T-helper 2 cell treated with Interferon-gamma antibody and Interleukin-4, amounts not matched to agents 5 μg/mL and 100 μg/mL, for 36 hours (primary cell): ENCODE results near the gene PIGV.
"Not testable (repeated sequence)": the region's sequence is repeated elsewhere in the genome, so short reads cannot be mapped to it uniquely, and the experiment has no call there.

ENCODE experiments used
- DNase-seq: peaks from one replicate; pipeline ENCODE4 v3.0.0; 2021; ENCODE audit warnings: low spot score
- H3K27ac Mint-ChIP-seq: one replicate; pipeline ENCODE4 v1.8.0; 2021; ENCODE audit warnings: mild to moderate bottlenecking, mixed read lengths
- H3K27me3 Mint-ChIP-seq: one replicate; pipeline ENCODE4 v1.8.0; 2021; ENCODE audit warnings: low read depth, mixed read lengths
- H3K36me3 Mint-ChIP-seq: one replicate; pipeline ENCODE4 v1.8.0; 2021; ENCODE audit warnings: low read depth, mixed read lengths
- H3K4me1 Mint-ChIP-seq: one replicate; pipeline ENCODE4 v1.8.0; 2021; ENCODE audit warnings: low read depth, mixed read lengths
- H3K4me3 Mint-ChIP-seq: one replicate; pipeline ENCODE4 v1.8.0; 2022; ENCODE audit warnings: mild to moderate bottlenecking, moderate library complexity, mixed read lengths
- H3K9me3 Mint-ChIP-seq: one replicate; pipeline ENCODE4 v1.8.0; 2021; ENCODE audit warnings: mixed read lengths

PIGV gene

GRCh38 chr1:26791626-26792025, 3.9 kb downstream of the PIGV start:
- Mint-ChIP-seq H3K4me1 (peaks cover 50% of the 10 kb centered on the region), H3K36me3 (peaks cover 23% of the 10 kb centered on the region)

GRCh38 chr1:26792924-26793323, 5.2 kb downstream of the PIGV start:
- DNase-seq, result no peak
- Mint-ChIP-seq H3K27ac (peak overlapping the region; percentile 22), H3K4me1 (peaks cover 47% of the 10 kb centered on the region), H3K36me3 (peaks cover 29% of the 10 kb centered on the region), H3K4me3 (no peak overlapping the region), H3K27me3 (no peaks in the 10 kb centered on the region), H3K9me3 (no peaks in the 10 kb centered on the region)

More at GRCh38 chr1:26791626-26792025, 3.9 kb downstream of the PIGV start:
- Mint-ChIP-seq H3K4me3 (peak overlapping the region; percentile 94), H3K27ac (peak overlapping the region; percentile 61), H3K9me3 (no peaks in the 10 kb centered on the region), H3K27me3 (no peaks in the 10 kb centered on the region)
- DNase-seq, result no peak

GRCh38 chr1:26794391-26794790, 6.6 kb downstream of the PIGV start:
- no peak overlapping the region for H3K27ac Mint-ChIP-seq
- no peaks in the 10 kb centered on the region for H3K9me3 Mint-ChIP-seq
- peaks cover 45% of the 10 kb centered on the region for H3K4me1 Mint-ChIP-seq
- H3K4me3 Mint-ChIP-seq, result no peak overlapping the region
- no peak for DNase-seq
- no peaks in the 10 kb centered on the region for H3K27me3 Mint-ChIP-seq
- peaks cover 30% of the 10 kb centered on the region for H3K36me3 Mint-ChIP-seq

- peaks cover 40% of the 10 kb centered on the region for H3K36me3 Mint-ChIP-seq
- peak overlapping the region; percentile 72 for H3K27ac Mint-ChIP-seq
- no peak for DNase-seq
- H3K27me3 Mint-ChIP-seq, result no peaks in the 10 kb centered on the region
- H3K4me3 Mint-ChIP-seq, result no peak overlapping the region
- peaks cover 47% of the 10 kb centered on the region for H3K4me1 Mint-ChIP-seq
- no peaks in the 10 kb centered on the region for H3K9me3 Mint-ChIP-seq
Measured at GRCh38 chr1:26797627-26798026, 9.9 kb downstream of the PIGV start.

- Mint-ChIP-seq H3K4me3 (peak overlapping the region; percentile 80), H3K9me3 (no peaks in the 10 kb centered on the region), H3K27ac (peak overlapping the region; percentile 86), H3K36me3 (peaks cover 26% of the 10 kb centered on the region), H3K4me1 (peaks cover 40% of the 10 kb centered on the region), H3K27me3 (no peaks in the 10 kb centered on the region)
- no peak for DNase-seq
Measured at GRCh38 chr1:26799479-26800142, 11.9 kb downstream of the PIGV start.

- Mint-ChIP-seq H3K4me1 (peaks cover 34% of the 10 kb centered on the region), H3K36me3 (peaks cover 12% of the 10 kb centered on the region)
- not testable (repeated sequence) for H3K27me3 Mint-ChIP-seq, H3K4me3 Mint-ChIP-seq, H3K27ac Mint-ChIP-seq, H3K9me3 Mint-ChIP-seq, DNase-seq
Measured at GRCh38 chr1:26803932-26804331, 16.2 kb downstream of the PIGV start.

GRCh38 chr1:26810105-26810504, 22.4 kb downstream of the PIGV start:
- H3K9me3 Mint-ChIP-seq, H3K27me3 Mint-ChIP-seq, H3K36me3 Mint-ChIP-seq, H3K4me3 Mint-ChIP-seq: not testable (repeated sequence)
- DNase-seq, result peak; percentile 62
- Mint-ChIP-seq H3K4me1 (peaks cover 19% of the 10 kb centered on the region), H3K27ac (peak overlapping the region; percentile 62)

GRCh38 chr1:26811057-26811456, 23.3 kb downstream of the PIGV start:
- H3K36me3 Mint-ChIP-seq, result no peaks in the 10 kb centered on the region
- no peaks in the 10 kb centered on the region for H3K9me3 Mint-ChIP-seq
- no peak overlapping the region for H3K4me3 Mint-ChIP-seq
- H3K27me3 Mint-ChIP-seq, result no peaks in the 10 kb centered on the region
- H3K4me1 Mint-ChIP-seq, result peaks cover 17% of the 10 kb centered on the region
- DNase-seq, result no peak
- peak overlapping the region; percentile 31 for H3K27ac Mint-ChIP-seq

- Mint-ChIP-seq H3K4me3 (no peak overlapping the region), H3K27ac (no peak overlapping the region), H3K4me1 (peaks cover 17% of the 10 kb centered on the region), H3K9me3 (no peaks in the 10 kb centered on the region), H3K36me3 (no peaks in the 10 kb centered on the region), H3K27me3 (no peaks in the 10 kb centered on the region)
- no peak for DNase-seq
Measured at GRCh38 chr1:26811708-26812107, 24.0 kb downstream of the PIGV start.

- Mint-ChIP-seq H3K36me3 (no peaks in the 10 kb centered on the region), H3K9me3 (no peaks in the 10 kb centered on the region), H3K27ac (no peak overlapping the region), H3K27me3 (no peaks in the 10 kb centered on the region), H3K4me3 (no peak overlapping the region), H3K4me1 (peaks cover 17% of the 10 kb centered on the region)
- DNase-seq, result no peak
Measured at GRCh38 chr1:26814377-26814776, 26.6 kb downstream of the PIGV start.

- H3K4me3 Mint-ChIP-seq, result no peak overlapping the region
- no peaks in the 10 kb centered on the region for H3K27me3 Mint-ChIP-seq
- no peak for DNase-seq
- no peaks in the 10 kb centered on the region for H3K36me3 Mint-ChIP-seq
- peaks cover 17% of the 10 kb centered on the region for H3K4me1 Mint-ChIP-seq
- no peak overlapping the region for H3K27ac Mint-ChIP-seq
- no peaks in the 10 kb centered on the region for H3K9me3 Mint-ChIP-seq
Measured at GRCh38 chr1:26814893-26815292, 27.1 kb downstream of the PIGV start.

GRCh38 chr1:26820784-26821269, 33.1 kb downstream of the PIGV start:
- Mint-ChIP-seq H3K27me3 (no peaks in the 10 kb centered on the region), H3K9me3 (no peaks in the 10 kb centered on the region), H3K4me3 (peak overlapping the region; percentile 49), H3K36me3 (no peaks in the 10 kb centered on the region), H3K4me1 (peaks cover 13% of the 10 kb centered on the region), H3K27ac (no peak overlapping the region)
- no peak for DNase-seq

GRCh38 chr1:26822737-26823395, 35.1 kb downstream of the PIGV start:
- Mint-ChIP-seq H3K4me3 (no peak overlapping the region), H3K9me3 (no peaks in the 10 kb centered on the region), H3K36me3 (peaks cover 5% of the 10 kb centered on the region), H3K27me3 (no peaks in the 10 kb centered on the region), H3K27ac (no peak overlapping the region), H3K4me1 (peaks cover 18% of the 10 kb centered on the region)
- no peak for DNase-seq

GRCh38 chr1:26824731-26825130, 37.0 kb downstream of the PIGV start:
- H3K4me1 Mint-ChIP-seq, result peaks cover 36% of the 10 kb centered on the region
- DNase-seq, result no peak
- H3K9me3 Mint-ChIP-seq, result no peaks in the 10 kb centered on the region
- H3K36me3 Mint-ChIP-seq, result peaks cover 19% of the 10 kb centered on the region
- H3K27ac Mint-ChIP-seq, result no peak overlapping the region
- H3K4me3 Mint-ChIP-seq, result no peak overlapping the region
- H3K27me3 Mint-ChIP-seq, result no peaks in the 10 kb centered on the region
